ENCODE measurements around the gene HAPLN1.

GRCh38 chr5:83687124-83687619 lies 33.5 kb downstream of the HAPLN1 start:
- no peak for TF ChIP-seq CTCF (IDR thresholded peaks at IDR 0.05; ENCODE audit: control extremely low read depth in 1 of 3, insufficient read depth in 1 of 3, low read depth in 1 of 3, low read length in 3 of 3)
- no peak for TF ChIP-seq USF2 (IDR thresholded peaks at IDR 0.05; ENCODE audit: low read length)
- no peak for TF ChIP-seq POLR2A (IDR thresholded peaks at IDR 0.05; ENCODE audit: control extremely low read depth in 1 of 2, low read depth in 2 of 2, low read length in 2 of 2)
- no peak for TF ChIP-seq JUN (IDR thresholded peaks at IDR 0.05; ENCODE audit: low read depth, low read length)
- no peak for TF ChIP-seq RBBP5 (IDR thresholded peaks at IDR 0.05; ENCODE audit: borderline replicate concordance, low read depth, low read length)
- no peak for TF ChIP-seq SP1 (IDR thresholded peaks at IDR 0.05; ENCODE audit: low read depth, low read length)
- no peak for TF ChIP-seq YY1 (IDR thresholded peaks at IDR 0.05; ENCODE audit: low read depth, low read length)
